Stimulated activated naive CD4-positive, alpha-beta T cell (primary cell): ENCODE results near the gene KIF1A.

ENCODE experiments used
- DNase-seq, 6 experiments: peaks; one replicate each; lab custom pipeline; 2025; lab: John Stamatoyannopoulos, UW

The KIF1A gene

GRCh38 chr2:240820607-240821428 lies 799 bp upstream of the KIF1A start:
- DNase-seq = peak in 1 of 6 experiments; percentile 26

DNA sequence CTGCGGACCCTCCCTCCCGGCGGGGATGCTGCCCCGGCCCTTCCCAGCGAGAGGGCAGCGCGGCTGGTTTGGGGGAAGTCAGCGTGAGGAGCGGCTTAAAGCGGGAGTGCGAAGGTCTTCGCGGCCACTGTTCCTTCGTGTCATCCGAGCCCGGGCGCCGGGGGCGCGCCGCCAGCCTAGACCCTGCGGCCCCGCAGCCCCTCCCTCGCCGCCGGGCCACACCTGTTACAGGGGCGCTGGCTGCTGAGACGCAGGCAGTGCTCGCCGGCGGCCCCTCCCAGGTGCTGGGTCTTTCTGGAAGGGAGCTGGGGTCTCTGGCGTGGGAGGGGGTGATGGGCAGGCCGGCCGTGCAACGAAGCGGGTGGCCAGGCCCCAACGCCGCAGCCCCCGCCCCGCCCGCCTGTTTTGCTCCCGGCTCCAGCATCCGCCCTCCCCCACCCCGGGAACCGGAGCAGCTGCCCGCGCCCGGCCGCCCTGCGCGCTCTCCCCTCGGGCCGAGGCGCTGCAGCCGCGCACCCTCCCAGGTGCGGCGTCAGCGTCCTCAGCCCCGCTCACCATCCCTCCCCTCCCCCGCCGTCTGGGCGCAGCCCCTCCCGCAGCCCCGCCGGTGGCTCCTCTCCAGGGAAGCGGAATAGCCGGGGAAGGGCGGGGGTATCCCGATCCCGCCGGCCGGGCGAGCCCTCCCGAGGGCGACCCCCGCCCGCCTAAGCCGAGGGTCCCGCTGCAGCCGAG lies 727 bp downstream of the KIF1A start:
- no peak for DNase-seq

DNA sequence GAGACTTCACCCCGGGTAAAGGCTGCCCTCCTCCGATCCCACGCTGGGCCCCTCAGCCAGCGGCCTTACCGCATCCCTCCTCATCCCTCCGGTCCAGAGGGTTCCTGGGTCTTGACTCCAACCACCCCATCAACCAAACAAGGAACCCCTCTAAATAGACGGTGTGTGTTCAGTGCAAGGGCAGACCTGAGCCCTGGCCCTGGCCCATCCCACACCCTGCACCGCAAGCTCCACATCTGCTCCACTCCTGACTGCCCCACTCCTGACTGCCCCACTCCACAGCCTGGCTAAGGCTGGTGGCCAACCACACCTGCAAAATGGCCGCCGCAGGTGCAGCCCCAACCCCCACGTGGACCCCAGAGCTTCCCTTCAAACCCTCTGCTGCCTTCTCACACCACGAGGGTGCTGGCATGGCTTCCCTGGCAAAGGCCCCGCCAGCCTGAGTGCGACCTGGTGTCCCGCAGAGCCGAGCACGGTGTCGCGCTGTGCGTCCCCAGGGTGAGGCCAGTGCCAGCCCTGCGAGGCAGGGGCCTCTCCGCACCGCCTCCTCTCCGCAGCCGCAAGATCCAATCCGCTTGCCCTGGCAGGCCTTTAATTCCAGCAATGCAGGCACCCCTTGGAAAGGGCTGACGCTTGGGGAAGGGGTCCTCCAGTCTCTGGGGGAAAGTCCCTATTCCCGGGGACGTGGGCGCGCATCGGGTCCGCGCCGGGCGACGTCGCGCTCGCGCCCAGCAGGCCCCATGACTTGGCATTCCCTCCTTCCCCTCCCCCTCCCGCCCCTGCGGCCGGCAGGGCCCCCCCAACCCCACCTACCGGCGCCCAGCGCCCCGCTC lies 1.5 kb downstream of the KIF1A start:
- no peak for DNase-seq

- DNase-seq = no peak
These were observed 2.3 kb downstream of the KIF1A start for GRCh38 chr2:240817496-240818292.

DNA sequence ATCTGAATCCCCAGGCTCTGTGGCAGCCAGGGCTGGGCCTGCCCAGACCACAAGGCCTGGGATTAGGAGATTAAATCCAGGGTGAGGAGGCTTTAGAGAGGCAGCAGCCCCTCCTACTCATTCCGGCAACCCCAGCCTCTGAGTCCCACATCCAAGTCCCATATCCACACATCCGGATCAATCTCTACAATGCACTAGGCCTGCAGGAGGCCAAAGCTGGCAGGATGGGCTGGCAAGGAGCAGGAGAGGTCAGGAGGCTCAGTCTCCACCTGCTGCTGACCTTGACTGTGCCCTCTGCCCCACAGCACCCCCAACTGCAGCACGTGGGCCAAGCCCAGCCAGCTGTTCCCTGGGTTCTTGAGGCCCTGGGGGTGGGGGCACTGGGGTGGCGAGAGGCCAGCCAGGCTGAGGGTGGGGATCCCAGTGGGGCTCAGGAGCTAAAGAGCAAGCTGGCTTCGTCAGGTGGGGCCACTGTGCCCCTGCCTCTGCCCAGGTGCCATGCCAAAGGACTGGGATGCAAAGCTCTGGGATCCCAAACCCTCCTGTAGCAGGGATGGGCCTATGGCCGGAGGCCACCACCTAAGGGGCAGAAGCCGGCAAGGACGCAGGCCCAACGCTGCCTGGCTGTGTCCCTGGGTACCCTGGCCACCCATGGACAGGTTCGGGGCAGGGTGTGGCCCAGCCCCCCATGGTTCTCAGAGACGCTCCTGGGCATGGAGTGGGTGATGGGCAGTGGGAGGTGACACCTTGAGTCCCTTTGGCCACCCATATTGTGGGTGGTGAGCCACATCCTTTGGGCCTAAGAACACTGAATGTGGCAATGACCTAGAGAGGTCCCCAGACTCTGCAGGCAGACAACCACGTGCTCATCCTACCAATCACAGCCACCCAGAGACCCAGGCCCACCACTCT lies 3.2 kb downstream of the KIF1A start:
- no peak for DNase-seq

GRCh38 chr2:240815761-240816583 lies 4.0 kb downstream of the KIF1A start:
- DNase-seq = no peak

- DNase-seq = no peak
These were observed 4.9 kb downstream of the KIF1A start for GRCh38 chr2:240814946-240815760.

GRCh38 chr2:240814280-240814679 lies 5.7 kb downstream of the KIF1A start:
- no peak for DNase-seq

DNA sequence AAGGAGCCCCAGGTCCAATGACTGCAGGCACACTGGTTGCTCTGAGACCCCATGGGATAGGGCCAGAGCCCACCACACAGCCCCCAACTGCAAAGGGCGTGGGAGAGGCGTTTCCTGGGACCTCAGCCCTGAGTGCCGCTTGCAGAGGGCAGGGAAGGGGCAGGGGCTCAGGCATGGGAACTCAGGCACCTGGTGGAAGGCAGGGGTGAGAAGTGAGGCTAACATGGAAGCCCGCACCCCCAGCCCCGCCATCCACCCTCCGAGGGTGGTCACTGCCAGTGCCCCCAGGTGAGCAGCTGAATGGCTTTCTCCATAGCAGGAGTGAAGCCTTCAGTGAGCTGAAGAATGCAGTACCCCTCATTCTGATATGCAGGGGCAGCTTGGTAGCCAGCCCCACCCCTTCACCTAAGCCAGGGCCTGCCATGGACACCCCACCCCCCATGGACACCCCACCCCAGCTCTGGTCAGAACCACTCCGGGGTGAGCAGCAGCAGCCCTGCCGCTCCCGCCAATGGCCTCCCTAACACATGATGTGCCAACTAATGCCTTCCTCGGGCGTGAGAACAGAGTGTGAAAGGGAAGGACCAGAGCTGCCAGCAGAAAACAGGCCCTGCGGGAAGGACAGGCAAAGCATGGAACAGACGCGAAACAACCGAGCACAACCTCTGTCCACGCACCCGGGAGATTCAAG lies 6.6 kb downstream of the KIF1A start:
- no peak for DNase-seq

DNA sequence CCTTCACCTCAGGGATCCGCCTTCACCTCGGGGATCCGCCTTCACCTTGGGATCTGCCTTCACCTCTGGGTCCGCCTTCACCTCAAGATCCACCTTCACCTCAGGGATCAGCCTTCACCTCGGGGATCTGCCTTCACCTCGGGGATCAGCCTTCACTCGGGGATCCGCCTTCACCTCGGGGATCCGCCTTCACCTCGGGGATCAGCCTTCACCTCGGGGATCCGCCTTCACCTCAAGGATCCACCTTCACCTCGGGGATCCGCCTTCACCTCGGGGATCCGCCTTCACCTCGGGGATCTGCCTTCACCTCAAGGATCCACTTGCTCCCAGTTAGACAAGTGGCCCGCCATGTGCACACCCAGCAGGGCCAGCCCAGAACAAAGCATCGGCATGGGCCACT lies 7.3 kb downstream of the KIF1A start:
- DNase-seq = no peak

DNA sequence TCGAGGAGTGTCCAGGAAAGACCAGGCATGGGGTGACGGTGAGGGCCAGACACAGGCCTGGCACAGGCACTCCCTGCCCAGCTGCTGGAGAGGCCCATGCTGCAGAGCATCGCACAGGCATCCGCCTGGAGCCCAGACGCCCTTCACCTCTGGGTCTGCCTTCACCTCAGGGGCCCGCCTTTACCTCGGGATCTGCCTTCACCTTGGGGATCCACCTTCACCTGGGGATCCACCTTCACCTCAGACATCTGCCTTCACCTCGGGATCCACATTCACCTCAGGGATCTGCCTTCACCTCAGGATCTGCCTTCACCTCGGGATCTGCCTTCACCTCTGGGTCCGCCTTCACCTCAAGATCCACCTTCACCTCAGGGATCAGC lies 7.7 kb downstream of the KIF1A start:
- no peak for DNase-seq

DNA sequence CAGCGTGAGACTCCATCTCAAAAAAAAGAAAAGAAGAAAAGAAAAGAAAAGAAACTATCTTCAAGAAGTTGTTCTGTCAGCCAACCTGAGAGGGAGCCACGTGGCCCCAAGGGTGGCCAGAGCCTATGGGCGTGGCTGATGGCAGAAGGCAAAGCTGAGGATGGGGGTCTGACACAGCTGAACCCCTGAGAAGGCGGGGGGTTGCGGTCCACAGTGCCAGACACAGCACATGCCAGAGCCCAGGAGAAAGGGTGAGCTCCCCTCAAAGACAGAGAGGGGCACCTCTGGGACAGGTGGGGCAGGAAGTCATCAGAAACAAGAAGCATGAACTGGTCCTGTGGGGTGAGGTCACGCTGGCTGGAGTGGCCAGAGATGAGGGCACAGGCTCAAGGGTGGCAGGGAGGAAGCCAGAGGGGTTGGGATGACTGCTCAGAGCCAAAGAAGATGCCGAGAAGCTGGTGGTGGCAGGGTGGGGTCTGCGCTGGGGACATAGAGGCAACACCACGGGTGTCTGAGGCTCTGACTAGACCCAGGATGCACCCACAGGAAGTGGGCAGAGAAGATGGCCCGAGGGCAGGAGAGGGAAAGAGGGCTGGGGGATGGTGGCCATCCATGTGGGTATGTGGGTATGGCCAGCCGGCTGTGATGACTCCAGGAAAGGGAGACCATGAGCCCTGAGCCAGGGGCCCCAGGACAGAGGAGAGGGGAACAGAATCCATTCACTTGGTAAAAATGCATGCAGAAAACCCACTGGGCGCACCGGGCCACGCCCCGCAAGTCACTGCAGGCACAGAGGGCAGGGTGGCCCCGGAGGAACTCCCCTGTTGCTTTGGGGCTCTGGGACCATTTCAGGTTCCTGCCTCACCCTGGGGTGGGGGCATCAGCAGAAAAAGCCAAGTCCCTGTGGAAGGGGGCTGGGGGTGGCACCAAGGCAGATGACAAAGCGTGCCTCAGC lies 8.4 kb downstream of the KIF1A start:
- DNase-seq = no peak

DNA sequence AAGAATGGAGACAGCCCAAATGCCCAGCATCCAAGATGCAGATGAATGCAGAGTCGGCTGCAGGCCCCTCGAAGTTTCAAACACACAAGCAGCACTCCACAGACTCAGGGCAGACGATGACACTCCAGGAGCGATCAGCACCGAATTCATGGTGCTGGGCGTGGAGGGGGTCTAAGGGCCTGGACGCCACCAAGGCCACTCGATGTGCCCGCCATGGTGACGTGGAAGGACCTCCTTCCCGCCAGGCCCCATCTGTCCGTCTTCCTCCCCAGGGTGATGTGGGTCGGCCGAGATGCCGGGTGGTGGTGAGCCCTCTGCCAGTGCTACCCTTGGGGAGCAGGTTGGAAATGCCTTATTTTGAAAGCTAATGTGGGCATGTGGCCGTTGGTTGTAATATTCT lies 9.4 kb downstream of the KIF1A start:
- DNase-seq = no peak

GRCh38 chr2:240810199-240810598 lies 9.8 kb downstream of the KIF1A start:
- DNase-seq = no peak

- no peak for DNase-seq
These were observed 10.7 kb downstream of the KIF1A start for GRCh38 chr2:240809276-240809675.

DNA sequence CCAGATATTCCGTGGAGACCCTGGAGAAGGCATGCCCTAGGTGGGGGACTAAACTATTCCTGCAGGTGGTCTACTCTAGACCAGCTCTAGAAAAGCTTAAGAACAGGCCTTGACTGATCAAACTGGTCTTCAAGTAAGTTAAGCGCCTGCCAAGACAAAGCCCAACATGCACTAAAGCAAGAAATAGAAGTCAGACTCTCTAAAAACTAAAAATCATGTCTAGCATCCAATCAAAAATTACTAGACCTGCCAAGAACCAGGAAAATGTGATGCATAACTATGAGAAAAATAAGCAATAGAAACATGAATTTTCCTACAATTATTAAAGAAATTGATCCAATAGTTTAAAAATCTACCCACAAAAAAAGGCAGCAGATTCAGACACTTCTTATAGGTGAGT lies 13.6 kb downstream of the KIF1A start:
- DNase-seq = no peak

DNA sequence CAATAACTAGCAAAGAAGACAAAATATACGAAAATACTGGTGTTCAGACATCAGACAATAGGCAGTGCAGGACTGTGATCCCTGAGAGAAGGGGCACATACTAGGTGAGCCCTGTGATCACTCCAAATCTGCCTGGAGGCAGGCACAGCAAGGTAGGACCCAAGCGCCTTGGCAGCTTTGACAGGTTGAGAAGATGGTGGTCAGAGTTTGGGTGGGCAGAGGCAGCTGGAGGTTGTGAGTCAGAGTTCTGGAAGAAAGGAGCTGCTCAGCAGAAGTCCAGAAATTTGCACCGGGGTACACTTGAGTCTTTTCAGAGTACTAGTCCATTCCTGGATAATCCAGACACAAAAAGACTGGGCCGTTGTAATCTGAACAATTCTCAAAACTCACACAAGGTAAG lies 14.0 kb downstream of the KIF1A start:
- no peak for DNase-seq
